Suprapubic skin (tissue), 3 donors: ENCODE measurements around the gene PAX5.

Experiments used
- EP300 ChIP-seq: sonication (generic); formaldehyde crosslinking; IDR thresholded peaks from one replicate; pipeline ENCODE4 v1.6.1; 2017; ENCODE audit warnings: antibody characterized with exemption
- TF ChIP-seq, protein P1 (sequence below), 2 donors: fragments of 200-600 bp in 1 of 2; fragments of 450-650 bp in 1 of 2; sonication (generic) in 1 of 2; IDR thresholded peaks; one replicate each; pipeline ENCODE4 v1.5.1; 2016 to 2019; ENCODE audit warnings: antibody characterized with exemption in 2 of 2, mild to moderate bottlenecking in 1 of 2, moderate library complexity in 1 of 2

DNA sequence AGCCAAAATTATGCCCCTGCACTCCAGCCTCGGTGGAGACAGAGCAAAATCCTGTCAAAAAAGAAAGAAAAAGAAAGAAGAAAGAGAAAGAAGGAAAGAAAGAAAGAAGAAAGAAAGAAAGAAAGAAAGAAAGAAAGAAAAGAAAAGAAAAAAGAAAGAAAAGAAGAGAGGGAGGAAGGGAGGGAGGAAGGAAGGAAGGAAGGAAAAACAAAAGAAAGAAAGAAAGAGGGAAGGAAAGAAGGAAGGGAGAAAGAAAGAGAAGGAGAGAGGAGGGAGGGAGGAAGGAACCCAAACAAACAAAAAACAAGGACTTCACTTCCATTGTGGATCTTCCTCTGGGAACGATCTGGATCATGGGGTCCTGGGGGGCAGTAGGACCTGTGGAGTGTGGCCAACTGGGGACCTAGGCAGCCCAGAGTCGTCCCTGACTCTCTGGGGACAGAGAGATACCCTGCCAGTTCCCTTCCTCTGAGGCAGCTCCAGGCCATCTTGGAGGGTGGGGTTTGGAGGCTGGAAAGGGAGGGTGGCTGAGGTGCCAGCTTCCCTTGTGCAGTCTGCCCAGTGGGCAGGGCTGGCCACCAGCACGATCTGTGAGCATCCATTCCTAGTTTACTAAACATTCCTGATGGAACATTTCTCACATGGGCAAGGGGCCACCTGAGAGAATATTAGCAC is 216.8 kb downstream of the PAX5 start:
- TF ChIP-seq, protein P1, sequence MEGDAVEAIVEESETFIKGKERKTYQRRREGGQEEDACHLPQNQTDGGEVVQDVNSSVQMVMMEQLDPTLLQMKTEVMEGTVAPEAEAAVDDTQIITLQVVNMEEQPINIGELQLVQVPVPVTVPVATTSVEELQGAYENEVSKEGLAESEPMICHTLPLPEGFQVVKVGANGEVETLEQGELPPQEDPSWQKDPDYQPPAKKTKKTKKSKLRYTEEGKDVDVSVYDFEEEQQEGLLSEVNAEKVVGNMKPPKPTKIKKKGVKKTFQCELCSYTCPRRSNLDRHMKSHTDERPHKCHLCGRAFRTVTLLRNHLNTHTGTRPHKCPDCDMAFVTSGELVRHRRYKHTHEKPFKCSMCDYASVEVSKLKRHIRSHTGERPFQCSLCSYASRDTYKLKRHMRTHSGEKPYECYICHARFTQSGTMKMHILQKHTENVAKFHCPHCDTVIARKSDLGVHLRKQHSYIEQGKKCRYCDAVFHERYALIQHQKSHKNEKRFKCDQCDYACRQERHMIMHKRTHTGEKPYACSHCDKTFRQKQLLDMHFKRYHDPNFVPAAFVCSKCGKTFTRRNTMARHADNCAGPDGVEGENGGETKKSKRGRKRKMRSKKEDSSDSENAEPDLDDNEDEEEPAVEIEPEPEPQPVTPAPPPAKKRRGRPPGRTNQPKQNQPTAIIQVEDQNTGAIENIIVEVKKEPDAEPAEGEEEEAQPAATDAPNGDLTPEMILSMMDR (IDR thresholded peaks at IDR 0.05): no peak
- TF ChIP-seq EP300: no peak
